Smooth muscle cell (in vitro differentiated cells): ENCODE measurements around the gene IFT172. TPM values are rescaled to one million over a fixed set of nuclear protein-coding genes. Genes with fewer than 3 reads are reported as not detected.

Experiments
- DNase-seq: peaks from one replicate; lab custom pipeline; 2025; ENCODE audit not compliant: unreplicated experiment; lab: John Stamatoyannopoulos, UW
- H2AFZ ChIP-seq: fragments of 200-600 bp; sonication (generic); 2 replicates; pipeline ENCODE4 v1.6.0; 2016; ENCODE audit warnings: antibody characterized with exemption, low read depth, mild to moderate bottlenecking
- H3F3A ChIP-seq: fragments of 200-600 bp; sonication (generic); 2 replicates; pipeline ENCODE4 v1.6.0; 2017; ENCODE audit warnings: antibody characterized with exemption, low read depth
- H3K27ac ChIP-seq: fragments of 200-600 bp; sonication (generic); 2 replicates; pipeline ENCODE4 v1.5.1; 2016; ENCODE audit warnings: low read depth, mild to moderate bottlenecking
- H3K27me3 ChIP-seq: fragments of 200-600 bp; sonication (generic); 2 replicates; pipeline ENCODE4 v1.6.1; 2016; ENCODE audit warnings: low read depth, mild to moderate bottlenecking
- H3K36me3 ChIP-seq: fragments of 200-600 bp; sonication (generic); 2 replicates; pipeline ENCODE4 v1.5.1; 2016; ENCODE audit warnings: low read depth
- H3K4me1 ChIP-seq: fragments of 200-600 bp; sonication (generic); 2 replicates; pipeline ENCODE4 v1.5.1; 2016; ENCODE audit warnings: low read depth
- H3K4me2 ChIP-seq: fragments of 200-600 bp; sonication (generic); 2 replicates; pipeline ENCODE4 v1.6.0; 2016; ENCODE audit warnings: mild to moderate bottlenecking
- H3K4me3 ChIP-seq: fragments of 200-600 bp; sonication (generic); 2 replicates; pipeline ENCODE4 v1.5.1; 2016; ENCODE audit warnings: mild to moderate bottlenecking
- H3K79me2 ChIP-seq: fragments of 200-600 bp; sonication (generic); 2 replicates; pipeline ENCODE4 v1.6.0; 2016; ENCODE audit warnings: low read depth, mild to moderate bottlenecking
- H3K9ac ChIP-seq: fragments of 200-600 bp; sonication (generic); 2 replicates; pipeline ENCODE4 v1.6.0; 2016; ENCODE audit warnings: low read depth
- H3K9me3 ChIP-seq: fragments of 200-600 bp; sonication (generic); replicated peaks from 2 replicates; pipeline ENCODE4 v1.5.1; 2016; ENCODE audit warnings: low read depth
- H4K20me1 ChIP-seq: fragments of 200-600 bp; sonication (generic); 2 replicates; pipeline ENCODE4 v1.6.0; 2016; ENCODE audit warnings: low read depth
- CTCF ChIP-seq: fragments of 200-600 bp; sonication (generic); IDR thresholded peaks from 2 replicates; pipeline ENCODE4 v1.5.1; 2017; ENCODE audit warnings: borderline replicate concordance, mild to moderate bottlenecking, antibody characterized with exemption; ENCODE audit not compliant: insufficient read depth, poor library complexity, severe bottlenecking
- WGBS: methylation state at CpG from one replicate; pipeline ENCODE4 v1.1.7; 2016; ENCODE audit warnings: low lambda C conversion rate; 5-methylcytosine and 5-hydroxymethylcytosine counted together
- polyA plus RNA-seq: library from polyadenylated mRNA; unstranded; fragments of >200 nt; fragmentation: Nextera tagmentation; extraction: Ambion mirVana; gene quantifications from 2 replicates; pipeline ENCODE4 v1.2.1, GENCODE V29; 2016
- total RNA-seq: library from RNA; depleted of rRNA; stranded (reverse); fragments of >200 nt; gene quantifications from 2 replicates; pipeline ENCODE4 v1.2.3, GENCODE V29; 2014

Gene IFT172
- total and polyA plus RNA-seq, 2 experiments from 2014 or later: 12.5 to 26.3 TPM

DNA sequence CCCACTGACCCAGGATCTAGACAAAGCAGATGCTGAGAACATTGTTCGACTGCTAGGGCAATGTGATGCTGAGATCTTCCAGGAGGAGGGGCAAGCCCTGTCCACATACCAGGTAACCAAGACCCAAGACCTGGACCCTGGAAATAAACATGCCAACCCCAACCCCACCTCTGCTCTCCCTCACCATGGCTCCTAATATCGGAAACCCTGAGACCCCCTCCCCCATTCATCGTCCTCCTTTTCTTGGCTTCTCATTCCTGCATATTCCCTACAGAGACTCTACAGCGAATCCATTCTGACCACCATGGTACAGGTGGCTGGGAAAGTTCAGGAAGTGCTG, 7.7 kb upstream of the IFT172 start:
- WGBS: 76% methylated on average over 4 of the region's 4 CpGs
- Histone ChIP-seq H3K36me3 (no peaks in the 10 kb centered on the region), H3K79me2 (no peaks in the 10 kb centered on the region), H3F3A (peaks cover 3% of the 10 kb centered on the region), H3K4me2 (no peak overlapping the region), H3K27ac (no peak overlapping the region), H2AFZ (no peak overlapping the region), H3K27me3 (peaks cover 23% of the 10 kb centered on the region), H4K20me1 (no peaks in the 10 kb centered on the region), H3K9me3 (no peaks in the 10 kb centered on the region), H3K4me3 (no peak overlapping the region), H3K9ac (no peak overlapping the region), H3K4me1 (peaks cover 5% of the 10 kb centered on the region)
- TF ChIP-seq CTCF: no peak
- DNase-seq: no peak

DNA sequence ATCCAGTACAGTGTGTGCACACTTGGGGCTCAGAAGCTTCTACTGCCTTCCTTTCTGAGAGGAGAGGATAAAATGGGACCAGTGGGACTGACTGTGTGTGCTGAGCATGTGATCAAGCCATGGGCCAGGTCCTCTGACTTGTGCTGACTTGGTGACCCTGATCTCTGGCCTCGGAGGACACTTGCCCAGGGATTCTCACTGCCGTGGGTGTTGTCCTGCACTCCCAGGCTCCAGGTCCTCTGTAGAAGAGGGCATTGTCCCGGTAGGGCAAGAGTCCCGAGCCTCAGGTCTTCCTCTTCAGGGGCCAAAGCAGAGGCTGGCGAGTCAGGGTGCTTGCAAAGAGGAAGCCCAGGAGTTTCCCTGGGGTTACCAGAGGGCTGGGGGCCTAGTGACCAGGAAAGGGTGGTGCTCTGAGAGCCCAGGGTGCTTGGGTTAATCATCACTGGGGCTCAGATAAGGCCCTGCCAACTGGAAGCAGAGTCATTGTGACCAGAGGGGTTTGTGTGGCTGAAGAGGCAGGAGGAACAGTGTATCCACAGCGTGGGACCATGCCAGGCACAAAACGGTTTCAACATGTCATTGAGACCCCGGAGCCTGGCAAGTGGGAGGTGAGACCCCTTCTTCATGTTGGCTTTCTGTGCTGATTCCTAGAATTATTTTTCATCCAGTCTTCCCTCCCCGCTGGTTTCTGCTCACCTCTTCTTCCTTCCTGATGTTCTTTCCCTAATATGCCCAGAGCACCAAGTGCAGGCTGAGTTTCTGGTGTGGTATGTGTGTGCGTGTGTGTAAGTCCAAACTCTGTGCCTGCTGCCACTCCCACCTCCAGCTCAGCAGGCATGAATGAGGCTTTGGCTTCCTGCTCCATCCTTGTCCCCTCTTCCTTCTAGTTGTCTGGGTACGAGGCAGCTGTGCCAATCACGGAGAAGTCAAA, 7.1 kb upstream of the IFT172 start, which contains the start of gene GCKR:
Gene GCKR, plus strand, starts transcription at position 483 of the 931 bp plus-strand sequence. Its CDS starts 66 bp downstream, at position 549.
- H3K27ac ChIP-seq: no peak within 1 kb of the TSS
- H2AFZ ChIP-seq: peak within 1 kb of the TSS; percentile 100
- no peaks in the 10 kb centered on the region for H3K9me3 ChIP-seq
- H3F3A ChIP-seq: peaks cover 3% of the 10 kb centered on the region
- no peaks in the 10 kb centered on the region for H4K20me1 ChIP-seq
- peak within 1 kb of the TSS; percentile 100 for H3K4me2 ChIP-seq
- no peaks in the 10 kb centered on the region for H3K36me3 ChIP-seq
- H3K4me1 ChIP-seq: peaks cover 5% of the 10 kb centered on the region
- H3K9ac ChIP-seq: no peak within 1 kb of the TSS
- no peak for TF ChIP-seq CTCF
- WGBS: 86% methylated on average over 12 of the region's 12 CpGs
- peaks cover 23% of the 10 kb centered on the region for H3K27me3 ChIP-seq
- peak within 1 kb of the TSS; percentile 89 for H3K4me3 ChIP-seq
- H3K79me2 ChIP-seq: no peaks in the 10 kb centered on the region
- no peak for DNase-seq

DNA sequence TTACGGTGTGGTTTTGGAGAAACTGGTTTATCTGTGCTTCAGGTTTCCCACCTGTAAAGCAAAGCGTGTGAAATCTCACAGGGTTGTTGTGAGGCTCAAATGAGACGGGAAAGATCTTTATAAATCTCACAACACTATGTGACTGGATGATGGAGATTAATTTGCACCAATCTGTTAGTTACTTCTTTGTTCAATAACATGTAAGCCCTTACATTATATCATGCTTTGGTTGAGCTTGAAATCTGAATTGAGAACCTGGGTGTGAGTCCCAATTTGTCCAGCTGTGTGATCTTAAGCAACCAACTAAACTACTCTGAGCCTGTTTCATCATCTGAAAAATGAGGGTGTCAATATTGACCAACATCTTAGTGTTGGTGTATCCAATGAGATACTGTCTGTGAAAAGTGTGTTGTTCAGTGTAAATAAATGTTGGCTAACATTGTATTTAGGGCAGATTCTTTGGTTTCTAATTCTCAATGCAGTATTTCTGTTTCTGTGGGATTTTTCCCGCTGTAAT, 6.4 kb upstream of the IFT172 start:
- WGBS: 74% methylated on average over 4 of the region's 4 CpGs
- peaks cover 23% of the 10 kb centered on the region for H3K27me3 ChIP-seq
- no peaks in the 10 kb centered on the region for H4K20me1 ChIP-seq
- H3F3A ChIP-seq: peaks cover 3% of the 10 kb centered on the region
- H3K36me3 ChIP-seq: no peaks in the 10 kb centered on the region
- H3K79me2 ChIP-seq: no peaks in the 10 kb centered on the region
- H3K27ac ChIP-seq: no peak overlapping the region
- TF ChIP-seq CTCF: no peak
- H2AFZ ChIP-seq: peak overlapping the region; percentile 100
- DNase-seq: no peak
- H3K9me3 ChIP-seq: no peaks in the 10 kb centered on the region
- H3K9ac ChIP-seq: no peak overlapping the region
- H3K4me1 ChIP-seq: peaks cover 5% of the 10 kb centered on the region
- H3K4me3 ChIP-seq: peak overlapping the region; percentile 89
- H3K4me2 ChIP-seq: peak overlapping the region; percentile 100
